M059J (cell line): ENCODE data around the gene TMEM145. TPM values are rescaled to one million over a fixed set of nuclear protein-coding genes. Genes with fewer than 3 reads are reported as not detected.
"Not testable (repeated sequence)": the region's sequence is repeated elsewhere in the genome, so short reads cannot be mapped to it uniquely, and the experiment has no call there.

Source experiments
- DNase-seq: peaks from one replicate; pipeline ENCODE4 v3.0.0-alpha.2; 2012; ENCODE audit warnings: low read depth
- total RNA-seq: library from RNA; depleted of rRNA; stranded (reverse); fragments of >200 nt; shearing (Covaris generic); gene quantifications from 2 replicates; pipeline ENCODE4 v1.2.3, GENCODE V29; 2014

Gene TMEM145
- total RNA-seq, 1 experiment from 2014 or later = not detected

GRCh38 chr19:42334697-42335373, 21.7 kb downstream of the TMEM145 start:
- DNase-seq = no peak

DNA sequence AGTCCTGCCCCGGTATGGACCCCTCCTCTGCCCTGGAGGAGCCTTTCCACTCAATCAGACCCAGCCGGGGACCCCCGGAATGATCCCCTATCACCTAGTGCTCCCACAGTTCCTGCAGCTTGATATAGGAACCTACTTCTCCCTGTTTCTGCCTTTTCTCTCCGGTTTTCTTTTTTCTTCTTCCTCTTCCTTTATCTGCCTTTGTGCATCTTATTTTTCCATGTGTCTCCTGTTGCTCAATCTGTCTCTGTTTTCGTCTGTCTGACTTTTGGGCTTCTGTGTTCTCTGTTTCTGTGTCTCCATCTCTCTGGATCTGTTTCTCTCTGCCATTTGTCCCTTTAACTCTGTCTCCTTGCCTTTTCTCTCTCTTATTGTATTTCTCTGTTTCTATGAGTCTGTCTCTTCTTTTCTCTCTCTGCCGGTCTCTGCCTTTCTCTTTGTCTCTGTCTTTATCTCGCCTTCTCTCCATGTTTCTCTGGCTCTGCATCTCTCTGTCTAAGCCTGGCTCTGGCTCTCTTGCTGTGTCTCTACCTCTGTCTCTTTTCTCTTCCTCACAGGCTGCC, 22.3 kb downstream of the TMEM145 start:
- DNase-seq = no peak

- no peak for DNase-seq
Measured at GRCh38 chr19:42335971-42336370, 22.9 kb downstream of the TMEM145 start.

GRCh38 chr19:42339126-42339860, 26.2 kb downstream of the TMEM145 start:
- not testable (repeated sequence) for DNase-seq

- not testable (repeated sequence) for DNase-seq
Measured at GRCh38 chr19:42339922-42340321, 26.8 kb downstream of the TMEM145 start.

DNA sequence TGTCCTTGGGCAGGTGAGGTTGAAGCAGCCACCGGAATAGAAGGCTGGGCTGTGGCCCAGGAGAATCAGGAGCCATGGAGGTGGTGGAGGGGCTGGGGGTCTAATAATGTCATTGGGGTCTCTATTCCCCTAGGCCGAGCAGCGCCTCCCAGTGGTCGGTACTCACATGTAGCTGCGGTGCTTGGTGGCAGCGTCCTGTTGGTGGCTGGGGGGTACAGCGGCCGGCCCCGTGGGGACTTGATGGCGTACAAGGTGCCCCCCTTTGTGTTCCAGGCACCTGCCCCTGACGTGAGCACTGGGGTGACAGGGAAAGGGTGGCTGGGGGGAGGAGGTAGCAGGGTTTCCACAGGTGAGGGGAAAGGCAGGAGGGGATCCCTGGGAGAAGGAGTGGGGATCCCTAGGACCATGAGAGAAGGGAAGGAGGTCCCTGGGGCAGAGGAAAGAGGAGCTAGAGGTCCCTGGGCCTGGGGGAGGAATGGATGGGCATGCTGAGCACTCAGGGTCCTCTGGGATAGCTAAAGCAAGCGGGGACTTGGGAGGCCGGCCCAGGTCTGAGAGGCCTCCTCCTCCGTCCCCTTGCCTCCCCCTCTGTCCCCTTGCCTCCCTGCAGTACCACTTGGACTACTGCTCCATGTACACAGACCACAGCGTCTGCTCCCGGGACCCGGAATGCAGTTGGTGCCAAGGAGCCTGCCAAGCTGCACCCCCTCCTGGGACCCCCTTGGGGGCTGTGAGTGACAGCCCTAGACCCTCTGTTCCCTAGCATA, 30.4 kb downstream of the TMEM145 start:
- DNase-seq = no peak

DNA sequence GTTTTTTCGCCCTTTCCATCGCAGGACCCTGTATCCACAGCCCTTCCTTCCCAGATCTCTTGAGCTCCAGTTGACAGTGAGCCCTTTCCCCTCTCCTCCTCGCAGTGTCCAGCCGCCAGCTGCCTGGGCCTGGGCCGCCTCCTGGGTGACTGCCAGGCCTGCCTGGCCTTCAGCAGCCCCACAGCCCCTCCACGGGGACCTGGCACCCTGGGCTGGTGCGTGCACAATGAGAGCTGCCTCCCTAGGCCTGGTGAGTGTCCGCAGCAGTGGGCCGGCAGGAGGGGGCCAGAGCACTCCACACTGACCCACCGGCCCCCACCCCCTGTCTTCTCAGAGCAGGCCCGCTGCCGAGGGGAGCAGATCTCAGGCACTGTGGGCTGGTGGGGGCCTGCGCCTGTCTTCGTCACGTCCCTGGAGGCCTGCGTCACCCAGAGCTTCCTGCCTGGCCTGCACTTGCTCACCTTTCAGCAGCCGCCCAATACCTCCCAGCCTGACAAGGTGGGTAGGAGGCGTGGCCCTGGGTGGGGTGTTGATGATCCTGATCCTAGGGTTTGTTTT, 31.3 kb downstream of the TMEM145 start:
- DNase-seq = no peak

DNA sequence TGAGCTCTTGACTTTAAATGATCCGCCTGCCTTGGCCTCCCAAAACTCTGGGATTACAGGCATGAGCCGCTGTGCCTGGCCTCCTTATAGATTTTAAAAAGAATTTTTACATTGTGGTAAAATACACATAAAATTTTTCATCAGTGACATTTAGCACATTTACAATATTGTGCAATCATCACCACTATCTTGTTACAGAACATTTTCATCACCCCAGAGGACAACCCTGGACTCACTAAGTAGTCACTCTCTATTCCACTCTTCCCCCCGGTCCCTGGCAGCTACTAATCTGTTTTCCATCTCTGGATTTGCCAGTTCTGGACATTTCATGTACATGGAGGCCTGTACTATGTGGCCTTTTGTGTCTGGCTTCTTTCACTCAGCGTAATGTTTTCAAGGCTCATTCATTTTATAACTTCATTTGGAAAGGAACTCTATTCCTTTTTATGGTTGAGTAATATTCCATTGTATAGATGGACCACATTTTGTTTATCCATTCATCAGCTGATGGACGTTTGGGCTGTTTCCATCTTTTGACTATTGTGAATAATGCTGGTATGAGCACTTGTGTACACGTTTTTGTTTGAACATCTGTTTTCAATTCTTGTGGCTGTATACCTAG, 32.2 kb downstream of the TMEM145 start:
- DNase-seq = no peak

GRCh38 chr19:42348211-42348610, 35.1 kb downstream of the TMEM145 start:
- no peak for DNase-seq

- no peak for DNase-seq
Measured at GRCh38 chr19:42349378-42350107, 36.4 kb downstream of the TMEM145 start.

DNA sequence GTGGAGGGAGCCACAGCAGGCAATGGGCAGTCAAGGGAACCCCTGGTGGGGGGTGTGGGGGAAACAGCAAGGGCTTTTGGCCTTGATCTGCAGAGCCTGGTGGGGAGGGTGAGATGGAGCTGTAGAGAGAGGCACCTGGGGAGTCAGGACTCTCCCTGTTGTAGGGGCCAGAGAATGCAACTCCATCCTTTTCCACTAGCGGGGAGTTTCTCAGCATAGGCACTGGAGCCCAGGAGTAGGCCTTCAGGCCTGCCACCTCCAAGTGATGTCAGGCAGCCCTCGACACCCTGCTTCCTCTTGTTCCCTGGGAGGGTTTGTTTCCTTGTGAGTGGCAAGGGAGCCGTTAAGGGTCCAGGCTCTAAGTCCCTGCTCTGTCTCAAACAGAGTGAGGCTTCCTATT, 37.3 kb downstream of the TMEM145 start:
- no peak for DNase-seq

DNA sequence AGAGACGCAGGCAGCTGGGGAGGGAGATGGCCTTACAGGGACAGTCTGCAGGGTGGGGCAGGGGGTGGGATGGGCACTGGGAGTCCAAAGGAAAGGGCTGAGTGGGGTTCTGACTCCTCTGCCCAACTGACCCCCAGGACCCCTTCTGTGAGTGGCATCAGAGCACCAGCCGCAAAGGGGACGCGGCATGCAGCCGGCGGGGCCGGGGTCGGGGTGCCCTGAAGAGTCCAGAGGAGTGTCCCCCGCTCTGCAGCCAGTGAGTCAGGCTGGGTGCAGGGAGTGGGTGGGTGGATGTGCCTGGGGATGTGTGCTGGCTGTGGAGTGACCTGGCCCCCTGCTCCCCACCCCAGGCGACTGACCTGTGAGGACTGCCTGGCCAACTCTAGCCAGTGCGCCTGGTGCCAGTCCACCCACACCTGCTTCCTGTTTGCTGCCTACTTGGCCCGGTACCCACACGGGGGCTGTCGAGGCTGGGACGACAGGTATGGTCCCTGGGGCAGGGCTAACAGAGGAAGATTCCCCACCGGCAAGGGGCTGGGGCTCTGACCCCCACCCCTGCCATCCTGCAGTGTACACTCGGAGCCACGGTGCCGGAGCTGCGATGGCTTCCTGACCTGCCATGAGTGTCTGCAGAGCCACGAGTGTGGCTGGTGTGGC, 38.1 kb downstream of the TMEM145 start:
- no peak for DNase-seq

- peak; percentile 72 for DNase-seq
Measured at GRCh38 chr19:42352301-42353259, 39.5 kb downstream of the TMEM145 start.

- DNase-seq = no peak
Measured at GRCh38 chr19:42353341-42354015, 40.4 kb downstream of the TMEM145 start.

- DNase-seq = no peak
Measured at GRCh38 chr19:42355896-42356295, 42.8 kb downstream of the TMEM145 start.

DNA sequence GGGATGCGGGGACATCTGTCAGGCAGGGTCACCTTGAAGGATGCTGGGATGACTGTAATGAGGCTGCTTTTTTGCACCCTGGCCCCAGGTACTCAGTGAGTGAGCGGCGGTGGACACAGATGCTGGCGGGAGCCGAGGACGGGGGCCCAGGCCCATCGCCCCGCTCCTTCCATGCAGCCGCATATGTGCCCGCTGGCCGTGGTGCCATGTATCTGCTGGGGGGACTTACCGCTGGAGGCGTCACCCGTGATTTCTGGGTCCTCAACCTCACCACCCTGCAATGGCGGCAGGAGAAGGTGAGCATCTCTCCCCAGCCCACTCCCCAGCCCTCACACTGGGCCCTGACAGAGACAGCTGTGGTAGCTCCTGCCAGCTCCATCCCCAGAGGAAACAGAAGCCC, 43.6 kb downstream of the TMEM145 start:
- DNase-seq = no peak

DNA sequence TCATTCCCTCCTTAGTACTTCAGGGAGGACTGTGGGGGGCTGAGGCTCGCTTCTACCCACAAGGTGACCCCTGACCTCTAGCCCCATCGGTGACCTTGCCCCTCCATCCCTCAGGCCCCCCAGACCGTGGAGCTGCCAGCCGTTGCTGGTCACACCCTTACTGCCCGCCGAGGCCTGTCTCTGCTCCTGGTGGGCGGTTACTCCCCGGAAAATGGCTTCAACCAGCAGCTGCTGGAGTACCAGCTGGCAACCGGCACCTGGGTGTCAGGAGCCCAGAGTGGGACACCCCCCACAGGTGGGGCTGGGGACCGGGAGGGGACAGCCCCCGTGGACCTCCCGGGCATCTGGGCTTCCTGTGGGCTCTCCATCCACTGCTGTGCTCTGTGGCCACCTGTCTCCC, 44.2 kb downstream of the TMEM145 start:
- DNase-seq = no peak

DNA sequence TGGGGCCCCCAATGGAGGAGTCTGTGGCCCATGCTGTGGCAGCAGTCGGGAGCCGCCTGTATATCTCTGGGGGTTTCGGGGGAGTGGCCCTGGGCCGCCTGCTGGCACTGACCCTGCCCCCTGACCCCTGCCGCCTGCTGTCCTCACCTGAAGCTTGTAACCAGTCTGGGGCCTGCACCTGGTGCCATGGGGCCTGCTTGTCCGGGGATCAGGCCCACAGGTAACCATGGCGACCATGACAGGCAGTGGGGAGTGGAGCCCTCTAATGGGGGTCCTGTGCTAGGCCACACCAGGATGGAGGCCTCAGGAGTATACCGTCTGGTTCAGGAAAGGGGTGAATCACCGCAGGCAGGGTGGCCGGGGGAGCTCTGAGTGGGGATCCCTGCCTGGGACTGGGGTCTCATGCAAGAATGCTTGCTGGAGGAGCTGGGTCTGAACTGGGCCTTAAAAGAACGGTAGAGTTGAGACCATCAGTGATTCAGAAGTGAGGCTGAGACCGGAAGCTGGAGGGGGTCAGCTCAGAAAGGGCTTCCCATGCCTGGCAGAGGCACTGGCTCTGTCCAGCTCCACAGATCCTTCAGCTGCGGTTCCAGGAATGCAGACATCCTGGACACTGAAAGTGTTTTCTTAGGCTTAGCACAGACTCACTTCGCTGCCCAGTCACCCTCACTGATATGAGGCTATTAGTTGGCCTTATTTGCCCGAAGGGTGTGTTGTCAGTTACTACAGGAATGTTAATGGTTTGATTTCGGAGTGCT, 47.9 kb downstream of the TMEM145 start:
- DNase-seq = no peak
